Fibroblast of lung (primary cell): ENCODE measurements around the gene PICALM.

Experiments used
- CTCF ChIP-seq, 2 donors: IDR thresholded peaks in 1 of 2; conservative IDR thresholded peaks in 1 of 2; 1 replicate in 1 of 2; 2 replicates in 1 of 2; pipeline ENCODE4 v1.5.1; 2011 to 2012; ENCODE audit warnings: low read length in 2 of 2, control low read depth in 1 of 2, inconsistent platforms in 1 of 2, low read depth in 1 of 2, mild to moderate bottlenecking in 1 of 2
- EZH2 ChIP-seq: IDR thresholded peaks from 2 replicates; pipeline ENCODE4 v1.5.1; 2012; ENCODE audit warnings: low read length, control low read depth, mild to moderate bottlenecking; ENCODE audit errors: missing control alignments

DNA sequence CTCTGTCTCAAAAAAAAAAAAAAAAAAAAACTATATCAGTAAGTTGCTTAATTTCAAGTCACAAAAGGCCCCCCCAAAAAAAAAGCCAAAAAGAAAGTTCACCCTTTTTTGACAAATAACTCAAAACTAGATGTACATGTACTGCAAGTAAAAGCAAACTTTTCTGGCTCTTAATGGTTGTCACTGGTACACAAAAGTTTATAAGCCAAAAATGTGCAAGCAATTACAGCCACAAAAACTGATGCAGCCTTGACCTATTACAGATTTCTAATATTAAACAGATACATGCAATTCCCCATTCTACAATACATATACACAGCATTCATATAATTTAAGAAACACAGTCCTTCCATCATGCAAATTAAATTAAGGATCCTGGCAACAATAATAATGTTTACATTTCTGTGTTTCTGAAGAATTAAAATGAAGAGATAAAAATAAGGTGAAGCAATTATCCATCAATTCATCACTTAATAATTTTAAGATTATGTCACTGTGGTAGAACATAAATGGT, 18.6 kb downstream of the PICALM start:
- no peak for TF ChIP-seq CTCF (conservative IDR thresholded peaks at IDR 0.05 in 1 of 2, IDR thresholded peaks at IDR 0.05 in 1 of 2; ENCODE audit: low read depth in 1 of 2, low read length in 2 of 2)
- TF ChIP-seq EZH2 = no peak
